ENCODE results near the gene IQGAP2.
"Not testable (repeated sequence)": the region's sequence is repeated elsewhere in the genome, so short reads cannot be mapped to it uniquely, and the experiment has no call there.

Gene IQGAP2

GRCh38 chr5:76427206-76428140 is 24.4 kb downstream of the IQGAP2 start:
- H3K27me3 ChIP-seq (ENCODE audit: control insufficient read depth, insufficient read depth, low read length): no peaks in the 10 kb centered on the region
- H3K36me3 ChIP-seq (ENCODE audit: control insufficient read depth, insufficient read depth, low read length): no peaks in the 10 kb centered on the region
- H3K4me1 ChIP-seq (ENCODE audit: control insufficient read depth, insufficient read depth, low read length): peaks cover 16% of the 10 kb centered on the region
- H3K9ac ChIP-seq (ENCODE audit: low read length): no peak overlapping the region
- H3K9me3 ChIP-seq (ENCODE audit: control insufficient read depth, low read length): no peaks in the 10 kb centered on the region
- H3K4me3 ChIP-seq (ENCODE audit: low read length): no peak overlapping the region

GRCh38 chr5:76428550-76428949 is 25.5 kb downstream of the IQGAP2 start:
- H3K27me3 ChIP-seq (ENCODE audit: control insufficient read depth, insufficient read depth, low read length); H3K36me3 ChIP-seq (ENCODE audit: control insufficient read depth, insufficient read depth, low read length); H3K9me3 ChIP-seq (ENCODE audit: control insufficient read depth, low read length); H3K4me3 ChIP-seq (ENCODE audit: low read length); H3K9ac ChIP-seq (ENCODE audit: low read length): not testable (repeated sequence)
- peaks cover 14% of the 10 kb centered on the region for H3K4me1 ChIP-seq (ENCODE audit: control insufficient read depth, insufficient read depth, low read length)

- H3K36me3 ChIP-seq (ENCODE audit: control insufficient read depth, insufficient read depth, low read length): no peaks in the 10 kb centered on the region
- H3K9me3 ChIP-seq (ENCODE audit: control insufficient read depth, low read length): no peaks in the 10 kb centered on the region
- H3K4me1 ChIP-seq (ENCODE audit: control insufficient read depth, insufficient read depth, low read length): no peaks in the 10 kb centered on the region
- H3K4me3 ChIP-seq (ENCODE audit: low read length): no peak overlapping the region
- no peak overlapping the region for H3K9ac ChIP-seq (ENCODE audit: low read length)
- no peaks in the 10 kb centered on the region for H3K27me3 ChIP-seq (ENCODE audit: control insufficient read depth, insufficient read depth, low read length)
These were observed 30.2 kb downstream of the IQGAP2 start for GRCh38 chr5:76433261-76433660.

- not testable (repeated sequence) for H3K4me3 ChIP-seq (ENCODE audit: low read length); H3K9ac ChIP-seq (ENCODE audit: low read length); H3K36me3 ChIP-seq (ENCODE audit: control insufficient read depth, insufficient read depth, low read length); H3K27me3 ChIP-seq (ENCODE audit: control insufficient read depth, insufficient read depth, low read length); H3K4me1 ChIP-seq (ENCODE audit: control insufficient read depth, insufficient read depth, low read length); H3K9me3 ChIP-seq (ENCODE audit: control insufficient read depth, low read length)
These were observed 34.4 kb downstream of the IQGAP2 start for GRCh38 chr5:76437507-76437906.

GRCh38 chr5:76438025-76438424 is 34.9 kb downstream of the IQGAP2 start:
- H3K9ac ChIP-seq (ENCODE audit: low read length): no peak overlapping the region
- no peak overlapping the region for H3K4me3 ChIP-seq (ENCODE audit: low read length)
- no peaks in the 10 kb centered on the region for H3K36me3 ChIP-seq (ENCODE audit: control insufficient read depth, insufficient read depth, low read length)
- no peaks in the 10 kb centered on the region for H3K4me1 ChIP-seq (ENCODE audit: control insufficient read depth, insufficient read depth, low read length)
- H3K9me3 ChIP-seq (ENCODE audit: control insufficient read depth, low read length): no peaks in the 10 kb centered on the region
- H3K27me3 ChIP-seq (ENCODE audit: control insufficient read depth, insufficient read depth, low read length): no peaks in the 10 kb centered on the region

GRCh38 chr5:76439201-76439600 is 36.1 kb downstream of the IQGAP2 start:
- no peaks in the 10 kb centered on the region for H3K9me3 ChIP-seq (ENCODE audit: control insufficient read depth, low read length)
- no peak overlapping the region for H3K4me3 ChIP-seq (ENCODE audit: low read length)
- no peak overlapping the region for H3K9ac ChIP-seq (ENCODE audit: low read length)
- no peaks in the 10 kb centered on the region for H3K4me1 ChIP-seq (ENCODE audit: control insufficient read depth, insufficient read depth, low read length)
- no peaks in the 10 kb centered on the region for H3K27me3 ChIP-seq (ENCODE audit: control insufficient read depth, insufficient read depth, low read length)
- no peaks in the 10 kb centered on the region for H3K36me3 ChIP-seq (ENCODE audit: control insufficient read depth, insufficient read depth, low read length)

- Histone ChIP-seq H3K27me3 (ENCODE audit: control insufficient read depth, insufficient read depth, low read length) (no peaks in the 10 kb centered on the region), H3K9ac (ENCODE audit: low read length) (no peak overlapping the region), H3K4me3 (ENCODE audit: low read length) (no peak overlapping the region), H3K4me1 (ENCODE audit: control insufficient read depth, insufficient read depth, low read length) (no peaks in the 10 kb centered on the region), H3K9me3 (ENCODE audit: control insufficient read depth, low read length) (no peaks in the 10 kb centered on the region), H3K36me3 (ENCODE audit: control insufficient read depth, insufficient read depth, low read length) (no peaks in the 10 kb centered on the region)
These were observed 36.8 kb downstream of the IQGAP2 start for GRCh38 chr5:76439929-76440328.

- Histone ChIP-seq H3K9me3 (ENCODE audit: control insufficient read depth, low read length) (no peaks in the 10 kb centered on the region), H3K9ac (ENCODE audit: low read length) (no peak overlapping the region), H3K36me3 (ENCODE audit: control insufficient read depth, insufficient read depth, low read length) (no peaks in the 10 kb centered on the region), H3K4me3 (ENCODE audit: low read length) (no peak overlapping the region), H3K27me3 (ENCODE audit: control insufficient read depth, insufficient read depth, low read length) (no peaks in the 10 kb centered on the region), H3K4me1 (ENCODE audit: control insufficient read depth, insufficient read depth, low read length) (no peaks in the 10 kb centered on the region)
These were observed 38.0 kb downstream of the IQGAP2 start for GRCh38 chr5:76441101-76441500.

- H3K36me3 ChIP-seq (ENCODE audit: control insufficient read depth, insufficient read depth, low read length): no peaks in the 10 kb centered on the region
- H3K9me3 ChIP-seq (ENCODE audit: control insufficient read depth, low read length): no peaks in the 10 kb centered on the region
- H3K4me3 ChIP-seq (ENCODE audit: low read length): no peak overlapping the region
- H3K27me3 ChIP-seq (ENCODE audit: control insufficient read depth, insufficient read depth, low read length): no peaks in the 10 kb centered on the region
- no peaks in the 10 kb centered on the region for H3K4me1 ChIP-seq (ENCODE audit: control insufficient read depth, insufficient read depth, low read length)
- no peak overlapping the region for H3K9ac ChIP-seq (ENCODE audit: low read length)
These were observed 39.0 kb downstream of the IQGAP2 start for GRCh38 chr5:76441890-76442673.

- no peaks in the 10 kb centered on the region for H3K36me3 ChIP-seq (ENCODE audit: control insufficient read depth, insufficient read depth, low read length)
These were observed 40.1 kb downstream of the IQGAP2 start for GRCh38 chr5:76443066-76443800.

GRCh38 chr5:76445063-76445462 is 42.0 kb downstream of the IQGAP2 start:
- H3K27me3 ChIP-seq (ENCODE audit: control insufficient read depth, insufficient read depth, low read length): no peaks in the 10 kb centered on the region
- H3K36me3 ChIP-seq (ENCODE audit: control insufficient read depth, insufficient read depth, low read length): no peaks in the 10 kb centered on the region
- H3K4me1 ChIP-seq (ENCODE audit: control insufficient read depth, insufficient read depth, low read length): peaks cover 9% of the 10 kb centered on the region
- H3K4me3 ChIP-seq (ENCODE audit: low read length): no peak overlapping the region
- H3K9me3 ChIP-seq (ENCODE audit: control insufficient read depth, low read length): no peaks in the 10 kb centered on the region
- H3K9ac ChIP-seq (ENCODE audit: low read length): no peak overlapping the region

More at GRCh38 chr5:76443066-76443800, 40.1 kb downstream of the IQGAP2 start:
- no peaks in the 10 kb centered on the region for H3K27me3 ChIP-seq (ENCODE audit: control insufficient read depth, insufficient read depth, low read length)
- no peak overlapping the region for H3K9ac ChIP-seq (ENCODE audit: low read length)
- H3K9me3 ChIP-seq (ENCODE audit: control insufficient read depth, low read length): no peaks in the 10 kb centered on the region
- no peak overlapping the region for H3K4me3 ChIP-seq (ENCODE audit: low read length)
- H3K4me1 ChIP-seq (ENCODE audit: control insufficient read depth, insufficient read depth, low read length): no peaks in the 10 kb centered on the region

- Histone ChIP-seq H3K9me3 (ENCODE audit: control insufficient read depth, low read length) (no peaks in the 10 kb centered on the region), H3K4me3 (ENCODE audit: low read length) (no peak overlapping the region), H3K9ac (ENCODE audit: low read length) (no peak overlapping the region), H3K4me1 (ENCODE audit: control insufficient read depth, insufficient read depth, low read length) (peaks cover 17% of the 10 kb centered on the region), H3K27me3 (ENCODE audit: control insufficient read depth, insufficient read depth, low read length) (no peaks in the 10 kb centered on the region), H3K36me3 (ENCODE audit: control insufficient read depth, insufficient read depth, low read length) (no peaks in the 10 kb centered on the region)
These were observed 42.7 kb downstream of the IQGAP2 start for GRCh38 chr5:76445830-76446229.
